HTR-8/SVneo (cell line): ENCODE data around the gene RAB5A.
"Not testable (repeated sequence)": the region's sequence is repeated elsewhere in the genome, so short reads cannot be mapped to it uniquely, and the experiment has no call there.

Experiments used
- DNase-seq: peaks from one replicate; pipeline ENCODE4 v3.0.0; 2011; ENCODE audit warnings: low spot score, mixed read lengths; ENCODE audit not compliant: insufficient read length
- FAIRE-seq: peaks from 2 replicates; lab custom pipeline; 2011; peaks lifted over from hg19 to GRCh38; lab: Jason Lieb, UNC

Gene RAB5A

GRCh38 chr3:19947549-19948225, 790 bp downstream of the RAB5A start:
- peak; percentile 35 for DNase-seq
- no peak for FAIRE-seq

GRCh38 chr3:19948226-19948591, 1.3 kb downstream of the RAB5A start:
- no peak for FAIRE-seq
- DNase-seq, result no peak

- FAIRE-seq (no peak), DNase-seq (no peak)
Measured at GRCh38 chr3:19950316-19950715, 3.4 kb downstream of the RAB5A start.

GRCh38 chr3:19954676-19955075, 7.8 kb downstream of the RAB5A start:
- DNase-seq (no peak), FAIRE-seq (no peak)

GRCh38 chr3:19957354-19957753, 10.5 kb downstream of the RAB5A start:
- not testable (repeated sequence) for DNase-seq, FAIRE-seq

- no peak for FAIRE-seq
- DNase-seq, result no peak
Measured at GRCh38 chr3:19959505-19959904, 12.6 kb downstream of the RAB5A start.

GRCh38 chr3:19960696-19961095, 13.8 kb downstream of the RAB5A start:
- FAIRE-seq, result no peak
- no peak for DNase-seq

GRCh38 chr3:19961960-19962359, 15.1 kb downstream of the RAB5A start:
- no peak for DNase-seq
- no peak for FAIRE-seq

GRCh38 chr3:19967208-19967607, 20.3 kb downstream of the RAB5A start:
- DNase-seq, result no peak
- no peak for FAIRE-seq

- no peak for DNase-seq
- FAIRE-seq, result no peak
Measured at GRCh38 chr3:19967812-19968211, 20.9 kb downstream of the RAB5A start.

GRCh38 chr3:19970327-19970726, 23.4 kb downstream of the RAB5A start:
- DNase-seq (no peak), FAIRE-seq (no peak)

- DNase-seq, result no peak
- no peak for FAIRE-seq
Measured at GRCh38 chr3:19972054-19972453, 25.2 kb downstream of the RAB5A start.

- not testable (repeated sequence) for FAIRE-seq
Measured at GRCh38 chr3:19988904-19989303, 42.0 kb downstream of the RAB5A start.

GRCh38 chr3:19994796-19995195, 47.9 kb downstream of the RAB5A start:
- FAIRE-seq (no peak), DNase-seq (no peak)

More at GRCh38 chr3:19988904-19989303, 42.0 kb downstream of the RAB5A start:
- not testable (repeated sequence) for DNase-seq

GRCh38 chr3:19997502-19997901, 50.6 kb downstream of the RAB5A start:
- FAIRE-seq, result no peak
- no peak for DNase-seq

GRCh38 chr3:20001932-20002331, 55.0 kb downstream of the RAB5A start:
- FAIRE-seq, result no peak
- DNase-seq, result no peak

- DNase-seq (no peak), FAIRE-seq (no peak)
Measured at GRCh38 chr3:20007960-20008359, 61.1 kb downstream of the RAB5A start.

GRCh38 chr3:20008646-20009045, 61.7 kb downstream of the RAB5A start:
- FAIRE-seq (no peak), DNase-seq (no peak)

- DNase-seq (no peak), FAIRE-seq (no peak)
Measured at GRCh38 chr3:20012164-20012563, 65.3 kb downstream of the RAB5A start, which contains the start of gene PP2D1. TSS of gene PP2D1 (minus strand) at chr3:20012264. CDS start at chr3:20012072, 192 bp downstream.

GRCh38 chr3:20013396-20013795, 66.5 kb downstream of the RAB5A start:
- no peak for FAIRE-seq
- no peak for DNase-seq

- DNase-seq, result no peak
Measured at GRCh38 chr3:20015525-20015924, 68.6 kb downstream of the RAB5A start.

GRCh38 chr3:20016076-20016475, 69.2 kb downstream of the RAB5A start:
- FAIRE-seq, DNase-seq: not testable (repeated sequence)

More at GRCh38 chr3:20015525-20015924, 68.6 kb downstream of the RAB5A start:
- no peak for FAIRE-seq
